ENCODE measurements around the gene FNBP1.

FNBP1 gene

DNA sequence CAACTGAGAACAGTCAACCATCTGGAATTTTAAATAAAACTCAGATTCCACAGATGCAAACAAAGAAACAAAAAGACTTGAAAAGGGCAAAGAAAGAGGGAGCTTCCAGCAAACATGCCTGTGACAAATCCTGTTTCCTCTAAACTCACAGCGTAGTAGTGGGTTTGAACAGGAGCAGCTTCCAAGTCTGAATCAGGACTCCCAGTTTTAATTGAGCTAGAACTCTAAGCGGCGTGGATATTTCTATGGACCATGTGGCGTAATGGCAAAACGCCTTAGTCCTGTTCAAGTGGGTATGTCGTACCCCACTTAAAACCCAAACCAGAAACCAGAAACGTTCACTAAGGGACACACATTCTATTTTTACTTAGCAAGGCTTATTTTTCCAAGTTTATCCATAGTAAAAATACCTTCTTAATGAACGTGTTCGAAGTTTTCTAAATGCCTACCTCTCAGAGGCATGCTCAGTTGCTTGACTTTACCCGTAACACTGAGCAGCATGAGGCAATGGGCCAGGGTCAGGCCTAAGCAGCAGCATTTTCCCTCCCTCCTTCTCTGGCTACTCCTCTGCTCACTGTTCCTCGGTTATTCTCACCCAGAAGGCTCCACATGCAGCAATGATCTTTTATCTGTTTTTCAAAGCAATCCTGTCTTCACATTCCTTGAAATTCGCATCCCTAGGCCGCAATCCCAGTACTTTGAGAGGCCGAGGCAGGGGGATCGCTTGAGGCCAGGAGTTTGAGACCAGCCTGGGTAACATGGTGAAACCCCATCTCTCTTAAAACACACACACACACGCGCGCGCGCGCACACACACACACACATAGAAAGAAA lies 77.9 kb downstream of the FNBP1 start:
- DNase-seq (ENCODE audit: low read depth): peak; percentile 61
- TF ChIP-seq, protein P1, sequence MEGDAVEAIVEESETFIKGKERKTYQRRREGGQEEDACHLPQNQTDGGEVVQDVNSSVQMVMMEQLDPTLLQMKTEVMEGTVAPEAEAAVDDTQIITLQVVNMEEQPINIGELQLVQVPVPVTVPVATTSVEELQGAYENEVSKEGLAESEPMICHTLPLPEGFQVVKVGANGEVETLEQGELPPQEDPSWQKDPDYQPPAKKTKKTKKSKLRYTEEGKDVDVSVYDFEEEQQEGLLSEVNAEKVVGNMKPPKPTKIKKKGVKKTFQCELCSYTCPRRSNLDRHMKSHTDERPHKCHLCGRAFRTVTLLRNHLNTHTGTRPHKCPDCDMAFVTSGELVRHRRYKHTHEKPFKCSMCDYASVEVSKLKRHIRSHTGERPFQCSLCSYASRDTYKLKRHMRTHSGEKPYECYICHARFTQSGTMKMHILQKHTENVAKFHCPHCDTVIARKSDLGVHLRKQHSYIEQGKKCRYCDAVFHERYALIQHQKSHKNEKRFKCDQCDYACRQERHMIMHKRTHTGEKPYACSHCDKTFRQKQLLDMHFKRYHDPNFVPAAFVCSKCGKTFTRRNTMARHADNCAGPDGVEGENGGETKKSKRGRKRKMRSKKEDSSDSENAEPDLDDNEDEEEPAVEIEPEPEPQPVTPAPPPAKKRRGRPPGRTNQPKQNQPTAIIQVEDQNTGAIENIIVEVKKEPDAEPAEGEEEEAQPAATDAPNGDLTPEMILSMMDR (conservative IDR thresholded peaks at IDR 0.05; ENCODE audit: low read depth, low read length): no peak

DNA sequence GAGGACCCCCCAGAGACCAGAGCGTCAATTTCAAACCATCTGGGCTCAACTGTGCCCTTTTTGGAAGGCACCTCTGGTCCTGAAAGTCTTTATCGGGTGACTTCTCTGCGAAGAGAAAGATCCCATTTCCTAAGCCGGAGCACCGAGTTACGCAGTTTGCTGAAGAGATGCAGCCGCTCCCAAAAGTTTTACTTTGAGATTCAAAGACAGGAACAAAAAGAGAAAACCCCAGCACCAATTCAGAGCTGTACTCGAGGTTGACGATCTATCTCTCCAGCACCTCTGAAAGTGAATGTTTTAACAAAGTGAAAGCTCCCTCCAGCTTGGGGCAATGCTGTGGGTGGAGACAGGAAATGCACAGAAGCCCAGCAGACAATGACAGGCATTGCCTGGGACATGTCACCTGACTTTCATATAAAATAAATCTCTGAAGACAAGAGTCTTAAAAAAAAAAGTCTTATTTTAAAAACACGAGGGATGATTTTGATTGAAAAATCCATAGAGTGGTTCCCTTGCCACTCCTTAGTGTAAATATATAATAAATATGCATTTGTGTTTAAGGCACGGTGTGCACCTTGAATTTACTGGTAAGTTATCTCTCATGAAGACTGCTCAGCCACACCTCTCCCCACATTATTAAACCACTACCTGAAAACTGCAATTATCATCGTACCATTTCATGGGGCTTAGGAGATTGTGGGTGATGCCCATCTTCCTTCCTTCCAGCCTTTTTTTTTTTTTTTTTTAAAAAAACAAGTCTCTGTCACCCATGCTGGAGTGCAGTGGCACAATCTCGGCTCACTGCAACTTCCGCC lies 79.9 kb downstream of the FNBP1 start:
- TF ChIP-seq, protein P1 (conservative IDR thresholded peaks at IDR 0.05; ENCODE audit: low read depth, low read length): no peak
- DNase-seq (ENCODE audit: low read depth): peak; percentile 75
- peak overlapping the region; percentile 65 for H3K4me3 ChIP-seq (ENCODE audit: low read depth, low read length)

More for the DNA sequence above, 77.9 kb downstream of the FNBP1 start:
- no peak overlapping the region for H3K4me3 ChIP-seq (ENCODE audit: low read depth, low read length)

DNA sequence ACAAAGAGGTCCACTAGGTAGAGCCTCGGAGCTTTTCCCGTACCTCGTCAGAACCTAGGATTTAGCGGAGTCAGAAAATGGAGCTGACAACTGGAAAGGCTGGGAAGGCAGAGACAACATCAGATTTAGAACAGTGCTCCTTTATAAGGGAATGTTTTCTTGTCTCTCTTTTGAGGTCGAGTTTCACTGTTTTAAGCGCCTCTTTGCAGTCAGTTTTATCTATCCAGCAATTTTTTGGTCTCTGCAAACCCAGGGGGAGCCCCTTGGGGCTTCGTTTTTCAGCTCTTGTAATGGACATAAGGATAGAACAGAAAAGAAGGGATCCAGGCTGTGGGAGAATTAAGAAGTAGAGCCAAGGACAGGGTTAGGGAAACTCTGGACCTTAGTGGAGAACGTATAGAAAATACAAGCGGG lies 80.5 kb downstream of the FNBP1 start:
- H3K4me3 ChIP-seq (ENCODE audit: low read depth, low read length): peak overlapping the region; percentile 65
- TF ChIP-seq, protein P1 (conservative IDR thresholded peaks at IDR 0.05; ENCODE audit: low read depth, low read length): no peak
- no peak for DNase-seq (ENCODE audit: low read depth)

DNA sequence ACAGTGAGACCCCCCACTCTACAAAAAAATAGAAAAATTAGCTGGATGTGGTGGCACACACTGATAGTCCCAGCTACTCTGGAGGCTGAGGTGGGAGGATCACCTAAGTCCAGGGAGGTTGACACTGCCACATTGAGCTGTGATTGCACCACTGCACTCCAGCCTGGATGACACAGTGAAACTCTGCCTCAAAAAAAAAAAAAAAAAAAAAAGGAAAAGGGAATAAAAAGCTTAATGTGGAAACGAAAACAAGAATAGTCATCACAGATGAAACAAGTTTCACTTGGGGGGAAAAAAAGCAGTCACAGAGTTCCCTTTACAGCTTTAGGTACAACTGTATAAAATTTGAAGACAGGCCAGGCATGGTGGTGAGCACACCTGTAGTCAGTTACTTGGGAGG lies 84.2 kb downstream of the FNBP1 start:
- TF ChIP-seq, protein P1 (conservative IDR thresholded peaks at IDR 0.05; ENCODE audit: low read depth, low read length): no peak
- H3K4me3 ChIP-seq (ENCODE audit: low read depth, low read length): no peak overlapping the region
- no peak for DNase-seq (ENCODE audit: low read depth)

DNA sequence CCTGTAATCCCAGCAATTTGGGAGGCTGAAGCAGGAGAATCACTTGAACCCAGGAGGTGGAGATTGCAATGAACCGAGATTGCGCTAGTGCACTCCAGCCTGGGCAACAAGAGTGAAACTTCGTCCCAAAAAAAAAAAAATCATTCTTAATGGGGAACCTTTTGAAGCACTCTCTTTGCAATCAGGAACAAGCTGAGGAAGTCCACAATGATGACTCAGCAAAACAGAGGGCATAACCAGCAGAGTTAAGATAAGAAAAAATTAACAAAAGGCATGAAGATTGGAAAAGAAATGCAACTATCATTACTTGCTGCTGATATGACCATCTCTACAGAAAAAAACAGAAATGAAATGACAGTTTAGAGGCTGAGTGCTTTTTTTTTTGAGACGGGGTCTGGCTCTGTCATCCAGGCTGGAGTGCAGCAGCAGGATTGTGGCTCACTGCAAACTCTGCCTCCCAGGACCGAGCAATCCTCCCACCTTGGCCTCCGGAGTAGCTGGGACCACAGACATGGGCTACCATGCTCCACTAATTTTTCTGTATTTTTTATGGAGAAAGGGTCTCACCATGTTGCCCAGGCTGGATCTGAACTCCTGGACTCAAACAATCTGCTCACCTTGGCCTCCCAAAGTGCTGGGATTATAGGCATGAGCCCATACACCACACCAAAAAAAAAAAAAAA lies 88.0 kb downstream of the FNBP1 start:
- peak; percentile 64 for DNase-seq (ENCODE audit: low read depth)
- TF ChIP-seq, protein P1 (conservative IDR thresholded peaks at IDR 0.05; ENCODE audit: low read depth, low read length): no peak
- H3K4me3 ChIP-seq (ENCODE audit: low read depth, low read length): no peak overlapping the region

DNA sequence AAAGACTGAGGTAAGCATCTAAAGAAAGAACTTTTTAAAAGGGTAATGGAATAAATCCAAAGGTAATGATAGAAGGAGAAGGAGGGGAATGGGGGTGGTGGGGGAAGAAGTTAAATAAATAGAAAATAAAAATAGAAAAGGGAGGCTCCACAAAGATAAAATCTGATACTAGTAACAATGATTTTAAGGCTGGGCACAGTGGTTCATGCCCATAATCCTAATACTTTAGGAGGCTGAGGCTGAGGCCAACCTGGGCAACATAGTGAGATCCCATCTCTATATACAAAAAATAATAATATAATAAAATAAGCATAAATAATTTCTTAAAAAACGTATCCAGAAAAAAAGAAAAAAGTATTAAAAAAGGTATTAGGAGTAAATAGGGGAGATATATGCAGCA lies 89.3 kb downstream of the FNBP1 start:
- DNase-seq (ENCODE audit: low read depth): no peak
- TF ChIP-seq, protein P1 (conservative IDR thresholded peaks at IDR 0.05; ENCODE audit: low read depth, low read length): no peak
- no peak overlapping the region for H3K4me3 ChIP-seq (ENCODE audit: low read depth, low read length)

Measured in choroid plexus epithelial cell (primary cell).